ENCODE measurements around the gene SHBG. TPM values are rescaled to one million over a fixed set of nuclear protein-coding genes. Genes with fewer than 3 reads are reported as not detected.

SHBG gene, protein sequence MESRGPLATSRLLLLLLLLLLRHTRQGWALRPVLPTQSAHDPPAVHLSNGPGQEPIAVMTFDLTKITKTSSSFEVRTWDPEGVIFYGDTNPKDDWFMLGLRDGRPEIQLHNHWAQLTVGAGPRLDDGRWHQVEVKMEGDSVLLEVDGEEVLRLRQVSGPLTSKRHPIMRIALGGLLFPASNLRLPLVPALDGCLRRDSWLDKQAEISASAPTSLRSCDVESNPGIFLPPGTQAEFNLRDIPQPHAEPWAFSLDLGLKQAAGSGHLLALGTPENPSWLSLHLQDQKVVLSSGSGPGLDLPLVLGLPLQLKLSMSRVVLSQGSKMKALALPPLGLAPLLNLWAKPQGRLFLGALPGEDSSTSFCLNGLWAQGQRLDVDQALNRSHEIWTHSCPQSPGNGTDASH
- total RNA-seq (2022; extraction: Qiagen RNA extraction; ENCODE audit: low read depth), result 0.32 to 1.1 TPM (median 0.62 TPM) in 5 replicates

DNA sequence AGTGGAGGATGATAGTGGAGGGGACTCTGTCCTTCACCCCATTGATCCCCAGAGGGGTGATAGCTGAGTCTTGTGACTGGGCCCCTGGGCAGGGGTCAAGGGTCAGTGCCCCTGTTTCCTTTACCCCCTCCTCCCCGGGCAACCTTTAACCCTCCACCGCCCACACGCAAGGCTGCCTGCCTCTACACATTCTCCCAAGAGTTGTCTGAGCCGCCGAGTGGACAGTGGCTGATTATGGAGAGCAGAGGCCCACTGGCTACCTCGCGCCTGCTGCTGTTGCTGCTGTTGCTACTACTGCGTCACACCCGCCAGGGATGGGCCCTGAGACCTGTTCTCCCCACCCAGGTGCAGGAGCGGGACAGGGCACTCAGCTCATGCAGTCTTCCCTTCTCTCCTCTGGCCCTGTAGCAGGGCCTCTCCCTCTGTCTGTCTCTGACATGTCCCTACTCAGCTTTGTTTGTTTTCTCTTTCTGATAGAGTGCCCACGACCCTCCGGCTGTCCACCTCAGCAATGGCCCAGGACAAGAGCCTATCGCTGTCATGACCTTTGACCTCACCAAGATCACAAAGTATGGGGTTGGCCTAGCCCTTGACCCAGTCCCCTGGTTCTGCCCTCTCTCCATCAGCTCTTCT is at the start of gene SHBG:
TSS of gene SHBG (plus strand) at position 197 of the 633 bp plus-strand sequence. CDS start at position 235, 38 bp downstream.

DNA sequence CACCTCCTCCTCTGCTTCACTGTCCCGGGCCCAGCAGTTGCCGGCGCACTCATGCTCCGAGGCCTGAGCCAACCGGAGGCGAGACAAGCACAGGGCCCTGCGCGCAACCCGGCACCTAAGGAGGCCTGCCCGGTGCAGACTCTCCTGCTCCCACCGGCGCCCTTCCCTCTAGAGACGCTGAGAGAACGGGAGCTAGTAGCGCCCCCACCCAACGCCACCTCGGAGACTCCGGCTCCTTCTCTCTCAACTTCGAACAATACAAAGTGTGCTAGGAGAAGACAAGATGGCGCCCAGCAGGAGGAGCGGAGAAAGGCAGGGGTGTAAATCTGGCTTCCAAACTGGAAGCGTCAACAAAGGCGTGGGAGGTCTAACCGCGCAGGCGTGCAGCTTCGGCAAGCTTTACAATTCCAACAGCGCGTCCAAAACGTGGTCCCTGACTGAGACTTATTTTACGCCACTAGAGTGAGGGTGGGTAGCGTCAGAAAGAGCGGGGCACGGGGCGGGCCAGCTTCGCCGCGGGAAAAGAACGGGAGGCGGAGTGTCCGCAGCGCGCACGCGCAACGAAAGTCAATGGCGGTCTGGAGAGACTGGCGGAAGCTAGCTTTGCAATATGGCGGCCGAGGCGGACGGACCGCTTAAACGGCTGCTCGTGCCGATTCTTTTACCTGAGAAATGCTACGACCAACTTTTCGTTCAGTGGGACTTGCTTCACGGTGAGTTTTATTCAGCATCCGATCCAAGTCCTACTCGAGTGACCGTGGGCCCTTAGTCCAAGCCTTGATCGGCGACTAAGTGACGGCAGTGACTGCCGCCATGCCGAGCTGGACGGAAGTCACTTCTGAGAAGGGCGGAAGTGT is 46.5 kb upstream of the SHBG start, which contains the start of gene MPDU1:
TSS of gene MPDU1 (plus strand) at position 600 of the 857 bp plus-strand sequence. CDS start at position 611, 11 bp downstream.

DNA sequence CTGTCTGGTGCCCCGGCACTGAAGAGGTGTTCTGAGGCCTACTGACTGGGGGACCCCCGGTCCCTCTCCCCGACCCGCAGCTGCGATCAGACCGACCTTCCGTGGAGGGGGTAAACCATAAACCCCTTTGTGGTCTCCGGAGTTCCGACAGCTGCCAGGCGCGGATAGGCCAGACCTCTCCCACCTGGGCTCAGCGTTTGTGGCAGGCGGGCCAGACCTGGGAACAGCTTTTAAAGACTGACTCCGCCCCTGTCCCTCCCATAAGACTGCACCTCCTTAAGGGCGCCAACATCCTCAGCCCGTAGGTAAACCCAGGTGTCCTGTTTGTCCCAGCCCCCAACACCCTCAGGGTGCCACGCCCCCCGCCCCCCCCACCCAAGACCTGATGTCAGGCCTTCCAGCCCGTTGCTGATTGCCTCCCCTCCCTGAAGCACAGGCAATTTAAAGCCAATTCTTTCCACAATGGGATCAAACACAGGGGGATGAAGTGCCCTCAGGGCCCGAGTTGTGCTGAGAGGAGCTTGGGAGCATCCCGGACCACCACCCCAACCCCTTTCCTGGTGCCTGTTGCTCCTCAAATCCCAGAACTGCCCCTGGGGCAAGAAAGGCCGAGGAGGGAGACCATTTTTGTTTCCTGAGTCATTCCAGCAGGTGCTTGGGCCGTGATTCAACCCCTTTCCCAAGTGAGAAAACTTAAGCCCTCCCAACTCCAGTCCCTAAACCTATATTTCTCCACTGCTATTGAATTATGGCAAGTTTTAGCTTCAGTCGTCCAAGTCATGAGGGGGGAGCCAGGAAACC is 39.8 kb upstream of the SHBG start, which contains the start of gene SOX15:
TSS of gene SOX15 (minus strand) at position 204 of the 801 bp plus-strand sequence. CDS start 418 bp downstream, outside the sequence.

DNA sequence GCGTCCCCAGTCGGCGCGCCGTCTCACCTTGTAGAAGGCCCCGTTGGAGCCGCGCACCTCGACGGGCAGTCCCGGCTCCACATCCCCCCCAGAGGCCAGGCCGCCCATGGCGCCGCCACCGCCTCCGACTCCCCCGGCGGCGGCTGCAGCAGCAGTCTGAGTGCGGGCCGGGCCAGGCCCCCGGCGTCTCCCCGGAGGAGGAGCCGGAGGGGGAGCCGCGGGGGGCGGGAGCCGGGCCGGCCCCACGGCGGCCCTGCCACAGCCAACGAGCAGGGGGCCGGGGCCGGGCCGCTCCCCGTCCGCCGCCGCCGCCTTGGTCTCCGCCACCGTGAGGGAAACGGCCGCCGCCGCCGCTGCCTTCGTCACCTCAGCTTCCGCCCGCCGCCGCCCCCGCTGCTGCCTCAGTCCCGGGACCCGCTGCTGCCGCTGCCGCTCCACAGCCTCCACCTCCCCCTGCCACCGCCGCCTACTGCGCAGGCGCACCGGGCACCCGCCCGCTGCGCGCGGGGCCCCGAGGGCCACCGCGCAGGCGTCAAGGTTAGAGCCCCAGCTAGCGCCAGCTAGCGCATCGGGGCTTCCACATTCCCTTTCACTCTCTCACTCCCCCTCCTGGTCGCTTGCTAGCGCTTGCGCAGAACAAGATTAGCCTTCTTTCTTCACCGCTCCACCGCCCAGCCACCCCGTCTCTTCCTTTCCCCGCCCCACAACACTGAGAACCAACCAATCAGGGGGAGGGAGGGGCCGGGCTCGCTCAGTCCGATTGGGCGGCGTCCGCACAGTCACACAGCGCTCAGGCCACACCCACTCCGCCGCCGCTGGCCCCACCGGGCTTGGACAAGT is 15.3 kb upstream of the SHBG start, which contains the start of gene FXR2:
TSS of gene FXR2 (minus strand) at position 473 of the 840 bp plus-strand sequence. CDS start at position 108, 365 bp downstream.

DNA sequence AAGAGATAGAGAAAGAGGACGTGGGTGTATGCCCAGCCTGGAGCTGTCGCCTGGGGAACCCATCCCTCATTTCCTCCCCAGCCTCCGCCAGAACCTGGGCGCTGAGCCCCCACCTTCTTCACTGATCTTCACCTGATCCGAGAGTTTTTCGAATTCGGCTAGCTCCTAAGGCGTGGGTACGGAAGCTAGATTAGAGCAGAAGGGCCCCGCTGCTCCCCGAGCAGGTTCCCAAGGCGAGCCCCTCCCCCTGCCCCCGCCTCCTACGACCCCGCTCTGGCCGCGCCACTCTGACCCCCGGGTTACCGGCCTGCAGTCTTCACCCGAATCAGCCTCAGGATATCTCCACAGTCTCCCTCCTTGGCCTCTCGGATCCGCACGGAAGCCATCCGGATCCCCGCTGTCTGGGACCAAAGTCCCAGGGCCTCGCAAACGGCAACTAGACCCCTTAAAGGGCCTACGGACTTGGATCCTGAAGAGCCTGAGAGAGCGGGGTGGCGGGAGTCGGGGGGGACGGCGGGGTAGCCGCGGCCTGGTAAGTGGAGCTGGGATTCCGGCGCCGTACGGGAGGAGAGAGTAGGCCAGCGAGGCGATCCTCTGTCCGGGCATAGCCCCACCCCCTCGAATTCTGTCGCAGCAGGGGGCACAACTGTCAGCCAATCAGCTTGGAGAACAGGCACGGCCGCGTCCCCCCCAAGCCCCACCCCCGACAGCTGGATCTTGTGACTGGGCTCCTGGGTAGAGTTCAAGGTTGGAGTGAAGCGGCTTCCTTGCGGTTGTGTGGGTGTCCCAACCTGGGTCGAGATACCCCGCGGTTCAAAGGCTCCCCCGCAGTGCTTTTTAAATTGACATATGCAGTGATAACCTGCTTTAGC is 2.4 kb upstream of the SHBG start, which contains the start of gene SAT2:
TSS of gene SAT2 (minus strand) at position 572 of the 872 bp plus-strand sequence. CDS start at position 386, 186 bp downstream.

DNA sequence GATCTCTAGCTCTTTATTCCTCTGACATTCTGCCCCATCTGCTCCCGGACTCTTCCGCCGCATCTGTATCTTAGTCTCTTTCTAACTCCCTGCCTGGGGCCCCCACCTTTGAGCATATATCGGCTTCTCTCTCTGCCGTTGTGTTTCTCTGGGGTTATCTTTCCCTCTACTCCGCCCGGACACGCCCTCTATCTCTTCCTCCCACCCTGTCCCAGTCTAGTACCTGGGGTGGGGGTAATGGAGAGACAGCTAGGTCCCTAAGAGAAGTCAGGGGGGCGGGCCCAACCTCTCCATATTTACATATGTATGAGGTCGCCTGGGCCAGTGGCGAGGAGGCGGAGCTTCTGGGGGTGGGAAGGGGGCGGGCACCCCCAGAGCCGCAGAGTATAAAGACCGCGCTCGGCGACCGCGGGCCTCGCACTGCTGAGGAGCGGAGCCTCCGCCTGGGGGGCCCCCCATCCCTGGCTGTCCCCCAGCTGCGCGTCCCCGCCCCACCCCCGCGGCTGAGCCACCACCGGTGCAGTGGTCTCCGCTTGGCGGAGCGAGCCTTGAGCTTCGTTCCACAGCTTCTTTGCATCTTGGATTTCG is 20.7 kb downstream of the SHBG start, which contains the start of gene ATP1B2:
TSS of gene ATP1B2 (plus strand) at position 418 of the 588 bp plus-strand sequence. CDS start 593 bp downstream, outside the sequence.

Other genes starting within 250 kb of the SHBG start
- gene TNK1, start 249.0 kb upstream of the SHBG start, total RNA-seq (2022; extraction: Qiagen RNA extraction; ENCODE audit: low read depth), result 1.3 to 1.9 TPM (median 1.8 TPM) in 5 replicates
- 29.3 to 48.8 TPM (median 39.6 TPM) in 5 replicates for gene PLSCR3, start 235.6 kb upstream of the SHBG start, total RNA-seq (2022; extraction: Qiagen RNA extraction; ENCODE audit: low read depth)
- gene TMEM256, start 226.0 kb upstream of the SHBG start, total RNA-seq (2022; extraction: Qiagen RNA extraction; ENCODE audit: low read depth), result 179 to 229 TPM (median 210 TPM) in 5 replicates
- gene NLGN2, start 222.3 kb upstream of the SHBG start, total RNA-seq (2022; extraction: Qiagen RNA extraction; ENCODE audit: low read depth), result 11.6 to 21.8 TPM (median 19.1 TPM) in 5 replicates
- gene SPEM1, start 209.8 kb upstream of the SHBG start, total RNA-seq (2022; extraction: Qiagen RNA extraction; ENCODE audit: low read depth), result not detected in 5 replicates
- gene SPEM2, start 204.5 kb upstream of the SHBG start, total RNA-seq (2022; extraction: Qiagen RNA extraction; ENCODE audit: low read depth), result not detected in 5 replicates
- gene SPEM3, start 201.3 kb upstream of the SHBG start, total RNA-seq (2022; extraction: Qiagen RNA extraction; ENCODE audit: low read depth), result not detected in 5 replicates
- gene TMEM102, start 194.7 kb upstream of the SHBG start, total RNA-seq (2022; extraction: Qiagen RNA extraction; ENCODE audit: low read depth), result 9.4 to 14.9 TPM (median 13.7 TPM) in 5 replicates
- 0.99 to 1.7 TPM (median 1.0 TPM) in 5 replicates for gene FGF11, start 190.6 kb upstream of the SHBG start, total RNA-seq (2022; extraction: Qiagen RNA extraction; ENCODE audit: low read depth)
- gene CHRNB1, start 185.1 kb upstream of the SHBG start, total RNA-seq (2022; extraction: Qiagen RNA extraction; ENCODE audit: low read depth), result 6.9 to 9.9 TPM (median 9.7 TPM) in 5 replicates
- gene ZBTB4, start 150.5 kb upstream of the SHBG start, total RNA-seq (2022; extraction: Qiagen RNA extraction; ENCODE audit: low read depth), result 18.5 to 27.9 TPM (median 24.6 TPM) in 5 replicates
- not detected in 5 replicates for gene SLC35G6, start 148.7 kb upstream of the SHBG start, total RNA-seq (2022; extraction: Qiagen RNA extraction; ENCODE audit: low read depth)
- gene POLR2A, start 145.8 kb upstream of the SHBG start, total RNA-seq (2022; extraction: Qiagen RNA extraction; ENCODE audit: low read depth), result 47.9 to 98.5 TPM (median 85.3 TPM) in 5 replicates
- 7.8 to 14.5 TPM (median 12.5 TPM) in 5 replicates for gene TNFSF12, start 81.1 kb upstream of the SHBG start, total RNA-seq (2022; extraction: Qiagen RNA extraction; ENCODE audit: low read depth)
- gene TNFSF13, start 71.4 kb upstream of the SHBG start, total RNA-seq (2022; extraction: Qiagen RNA extraction; ENCODE audit: low read depth), result 0.09 to 1.5 TPM (median 0.57 TPM) in 5 replicates
- 96.5 to 108 TPM (median 105 TPM) in 5 replicates for gene SENP3, start 68.2 kb upstream of the SHBG start, total RNA-seq (2022; extraction: Qiagen RNA extraction; ENCODE audit: low read depth)
- 23.3 to 40.6 TPM (median 33.0 TPM) in 5 replicates for gene CD68, start 50.5 kb upstream of the SHBG start, total RNA-seq (2022; extraction: Qiagen RNA extraction; ENCODE audit: low read depth)
- 110 to 132 TPM (median 116 TPM) in 5 replicates for gene MPDU1, start 46.3 kb upstream of the SHBG start, total RNA-seq (2022; extraction: Qiagen RNA extraction; ENCODE audit: low read depth)
- 0.22 to 0.34 TPM (median 0.30 TPM) in 5 replicates for gene SOX15, start 40.0 kb upstream of the SHBG start, total RNA-seq (2022; extraction: Qiagen RNA extraction; ENCODE audit: low read depth)
- gene FXR2, start 15.2 kb upstream of the SHBG start, total RNA-seq (2022; extraction: Qiagen RNA extraction; ENCODE audit: low read depth), result 45.1 to 62.0 TPM (median 57.6 TPM) in 5 replicates
- gene SAT2, start 2.3 kb upstream of the SHBG start, total RNA-seq (2022; extraction: Qiagen RNA extraction; ENCODE audit: low read depth), result 58.1 to 95.8 TPM (median 79.3 TPM) in 5 replicates
- gene ATP1B2, start 20.8 kb downstream of the SHBG start, total RNA-seq (2022; extraction: Qiagen RNA extraction; ENCODE audit: low read depth), result 0.20 to 0.74 TPM (median 0.22 TPM) in 5 replicates
- 38.9 to 53.5 TPM (median 49.6 TPM) in 5 replicates for gene TP53, start 57.4 kb downstream of the SHBG start, total RNA-seq (2022; extraction: Qiagen RNA extraction; ENCODE audit: low read depth)
- 24.4 to 43.8 TPM (median 40.2 TPM) in 5 replicates for gene WRAP53, start 58.3 kb downstream of the SHBG start, total RNA-seq (2022; extraction: Qiagen RNA extraction; ENCODE audit: low read depth)
- gene EFNB3, start 75.1 kb downstream of the SHBG start, total RNA-seq (2022; extraction: Qiagen RNA extraction; ENCODE audit: low read depth), result 1.2 to 1.7 TPM (median 1.5 TPM) in 5 replicates
- gene DNAH2, start 87.6 kb downstream of the SHBG start, total RNA-seq (2022; extraction: Qiagen RNA extraction; ENCODE audit: low read depth), result 0.01 TPM in 3 of 5 replicates, not detected in the others
- gene KDM6B, start 204.1 kb downstream of the SHBG start, total RNA-seq (2022; extraction: Qiagen RNA extraction; ENCODE audit: low read depth), result 9.3 to 23.7 TPM (median 15.1 TPM) in 5 replicates
- gene TMEM88, start 224.9 kb downstream of the SHBG start, total RNA-seq (2022; extraction: Qiagen RNA extraction; ENCODE audit: low read depth), result 0.30 to 0.46 TPM (median 0.45 TPM) in 5 replicates
- 177 to 244 TPM (median 225 TPM) in 5 replicates for gene NAA38, start 227.4 kb downstream of the SHBG start, total RNA-seq (2022; extraction: Qiagen RNA extraction; ENCODE audit: low read depth)
- gene CYB5D1, start 227.9 kb downstream of the SHBG start, total RNA-seq (2022; extraction: Qiagen RNA extraction; ENCODE audit: low read depth), result 19.4 to 24.5 TPM (median 20.9 TPM) in 5 replicates

All from A549 treated with ZK216348 at 1 μM for 4 hours (cell line).